ENCODE measurements around the gene CUL3.

DNA sequence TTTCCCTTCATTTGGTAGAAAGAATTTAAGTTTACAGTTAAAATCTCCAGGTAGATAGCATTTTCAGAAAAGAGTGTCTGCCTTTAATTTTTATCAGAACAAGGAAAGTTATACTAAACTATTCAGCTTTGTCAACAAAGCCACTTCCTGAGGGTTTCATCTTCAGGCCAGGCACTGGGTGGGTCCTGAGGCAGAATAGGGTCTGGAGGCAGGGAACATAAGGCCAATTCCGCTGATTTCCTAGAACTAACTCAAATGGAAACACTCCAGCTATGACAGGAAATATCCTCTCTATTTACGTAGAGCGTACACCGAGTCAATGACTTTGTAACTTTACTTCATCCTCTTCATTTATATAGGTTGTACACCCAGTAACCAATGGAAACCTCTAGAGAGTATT is 150.5 kb downstream of the CUL3 start:
- TF ChIP-seq, protein P1, sequence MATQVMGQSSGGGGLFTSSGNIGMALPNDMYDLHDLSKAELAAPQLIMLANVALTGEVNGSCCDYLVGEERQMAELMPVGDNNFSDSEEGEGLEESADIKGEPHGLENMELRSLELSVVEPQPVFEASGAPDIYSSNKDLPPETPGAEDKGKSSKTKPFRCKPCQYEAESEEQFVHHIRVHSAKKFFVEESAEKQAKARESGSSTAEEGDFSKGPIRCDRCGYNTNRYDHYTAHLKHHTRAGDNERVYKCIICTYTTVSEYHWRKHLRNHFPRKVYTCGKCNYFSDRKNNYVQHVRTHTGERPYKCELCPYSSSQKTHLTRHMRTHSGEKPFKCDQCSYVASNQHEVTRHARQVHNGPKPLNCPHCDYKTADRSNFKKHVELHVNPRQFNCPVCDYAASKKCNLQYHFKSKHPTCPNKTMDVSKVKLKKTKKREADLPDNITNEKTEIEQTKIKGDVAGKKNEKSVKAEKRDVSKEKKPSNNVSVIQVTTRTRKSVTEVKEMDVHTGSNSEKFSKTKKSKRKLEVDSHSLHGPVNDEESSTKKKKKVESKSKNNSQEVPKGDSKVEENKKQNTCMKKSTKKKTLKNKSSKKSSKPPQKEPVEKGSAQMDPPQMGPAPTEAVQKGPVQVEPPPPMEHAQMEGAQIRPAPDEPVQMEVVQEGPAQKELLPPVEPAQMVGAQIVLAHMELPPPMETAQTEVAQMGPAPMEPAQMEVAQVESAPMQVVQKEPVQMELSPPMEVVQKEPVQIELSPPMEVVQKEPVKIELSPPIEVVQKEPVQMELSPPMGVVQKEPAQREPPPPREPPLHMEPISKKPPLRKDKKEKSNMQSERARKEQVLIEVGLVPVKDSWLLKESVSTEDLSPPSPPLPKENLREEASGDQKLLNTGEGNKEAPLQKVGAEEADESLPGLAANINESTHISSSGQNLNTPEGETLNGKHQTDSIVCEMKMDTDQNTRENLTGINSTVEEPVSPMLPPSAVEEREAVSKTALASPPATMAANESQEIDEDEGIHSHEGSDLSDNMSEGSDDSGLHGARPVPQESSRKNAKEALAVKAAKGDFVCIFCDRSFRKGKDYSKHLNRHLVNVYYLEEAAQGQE (IDR thresholded peaks at IDR 0.05; ENCODE audit: insufficient read depth in 1 of 2, low read depth in 2 of 2, low read length in 2 of 2), result no peak
- no peak for TF ChIP-seq TAF1 (IDR thresholded peaks at IDR 0.05; ENCODE audit: borderline replicate concordance, insufficient read depth, low read length)
